NCI-H2227 treated with DMSO at 0.1 percent for 48 hours (cell line): ENCODE results near the gene PLCB2.

Experiments used
- DNase-seq: peaks from one replicate; lab custom pipeline; 2025; lab: John Stamatoyannopoulos, UW

The PLCB2 gene

DNA sequence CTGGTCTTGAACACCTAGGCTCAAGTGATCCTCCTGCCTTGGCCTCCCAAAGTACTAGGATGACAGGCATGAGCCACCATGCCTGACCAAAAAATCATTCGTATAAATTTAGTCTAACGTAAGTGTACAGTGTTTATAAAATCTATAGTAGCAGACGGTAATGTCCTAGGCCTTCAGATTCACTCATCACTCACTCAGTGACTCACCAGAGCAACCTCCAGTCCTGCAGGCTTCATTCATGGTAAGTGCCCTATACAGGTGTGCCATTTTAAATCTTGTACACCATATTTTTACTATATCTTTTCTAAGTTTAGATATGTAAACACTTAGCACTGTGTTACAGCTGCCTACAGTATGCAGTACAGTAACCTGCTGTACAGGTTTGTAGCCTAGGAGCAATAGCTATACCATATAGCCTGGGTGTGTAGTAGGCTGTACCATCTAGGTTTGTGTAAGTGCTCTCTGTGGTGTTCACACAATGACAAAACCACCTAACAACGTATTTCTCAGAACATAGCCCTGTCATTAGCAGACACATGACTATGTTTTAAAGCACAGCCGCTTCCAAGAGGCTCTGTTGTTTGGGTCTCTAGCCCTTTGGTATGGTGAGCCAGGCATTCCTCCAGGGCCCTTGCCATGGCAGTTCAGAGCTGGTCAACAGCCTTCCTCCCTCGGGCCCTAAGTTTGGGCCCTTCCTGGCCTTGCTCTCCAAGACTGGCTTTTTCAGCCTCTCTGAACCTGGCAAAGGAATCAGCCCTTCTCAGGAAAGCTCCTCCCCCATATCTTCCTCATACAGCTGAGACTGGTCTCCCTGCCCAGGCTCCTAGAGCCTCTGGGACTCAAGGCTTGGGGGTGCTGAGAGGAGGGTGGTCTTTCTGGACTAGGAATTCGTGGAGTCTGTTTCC, 34.9 kb upstream of the PLCB2 start:
- no peak for DNase-seq

DNA sequence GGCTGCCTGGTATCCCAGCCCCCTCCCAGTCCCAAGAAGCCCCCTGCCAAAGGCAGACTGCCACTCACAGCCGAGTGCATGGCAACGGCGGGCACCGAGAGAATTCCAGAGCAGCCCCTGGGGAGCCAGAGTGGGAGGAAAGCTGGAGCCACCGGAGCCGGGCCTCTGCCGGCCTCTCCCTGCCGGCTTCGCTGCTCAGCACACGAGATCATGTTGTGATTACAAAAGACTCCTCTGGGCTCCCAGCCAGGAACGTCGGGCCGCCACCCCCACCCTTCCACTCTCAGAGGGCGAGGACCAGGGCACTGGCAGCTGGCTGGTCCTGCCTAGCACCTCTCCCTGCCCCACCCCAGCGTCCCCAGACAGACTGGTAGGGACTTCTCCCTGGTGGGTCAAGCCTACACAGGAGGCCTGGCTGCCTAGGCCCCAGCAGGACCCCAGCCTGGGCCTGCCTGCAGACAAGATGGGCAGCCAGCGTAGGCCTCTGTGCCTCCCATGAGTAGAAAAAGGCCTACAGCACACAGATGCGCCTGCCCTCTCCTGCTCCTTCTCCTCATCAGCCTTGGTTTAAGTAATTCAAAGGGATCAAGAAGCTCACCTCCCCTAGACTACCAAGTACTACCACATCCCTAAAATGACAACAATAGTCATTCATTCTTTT, 33.1 kb upstream of the PLCB2 start, which contains the start of gene CCDC9B:
Gene CCDC9B (minus strand): TSS at position 200 of the 661 bp plus-strand sequence. CDS start 120 bp downstream, at position 80.
- DNase-seq: peak; percentile 26

DNA sequence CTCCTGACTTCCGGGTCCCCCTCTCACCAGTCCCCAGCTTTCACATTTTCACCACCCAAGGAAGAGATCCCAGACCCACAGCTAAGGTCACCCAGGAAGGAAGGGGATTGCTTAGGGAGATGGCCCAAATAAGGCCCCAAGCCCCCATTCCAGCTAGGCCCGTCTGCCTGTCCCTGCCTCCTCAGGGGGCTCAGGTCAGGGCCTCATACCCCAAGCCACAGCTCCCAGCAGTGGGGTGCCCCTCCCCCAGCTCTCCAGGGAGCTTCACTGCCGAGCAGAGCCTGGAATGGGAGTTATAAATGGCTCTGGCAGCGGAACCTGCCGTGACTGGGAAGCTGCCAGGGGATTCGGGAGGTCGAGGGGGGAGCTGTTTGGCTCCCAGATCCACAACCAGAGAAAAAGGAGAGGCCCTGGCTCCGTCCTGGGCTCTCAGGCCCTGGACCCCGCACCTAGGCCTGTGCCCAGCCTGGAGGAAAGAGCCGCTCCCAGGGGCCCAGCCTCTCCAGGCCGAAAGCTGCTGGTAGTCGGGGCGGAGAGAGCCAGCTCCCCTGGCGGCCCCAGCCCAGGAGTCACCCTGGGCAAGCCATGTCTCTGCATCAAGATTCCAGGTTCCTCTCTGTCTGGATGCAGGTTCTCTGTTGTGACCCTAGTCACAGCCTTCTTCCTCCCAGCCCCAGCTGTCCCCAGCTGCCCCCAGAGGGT, 32.5 kb upstream of the PLCB2 start:
- DNase-seq: no peak

- DNase-seq: no peak
These were observed 31.8 kb upstream of the PLCB2 start for GRCh38 chr15:40339621-40339945.

GRCh38 chr15:40338921-40339620, 31.3 kb upstream of the PLCB2 start:
- no peak for DNase-seq

GRCh38 chr15:40338041-40338657, 30.4 kb upstream of the PLCB2 start:
- DNase-seq: peak; percentile 24

GRCh38 chr15:40337597-40337996, 29.9 kb upstream of the PLCB2 start:
- no peak for DNase-seq

DNA sequence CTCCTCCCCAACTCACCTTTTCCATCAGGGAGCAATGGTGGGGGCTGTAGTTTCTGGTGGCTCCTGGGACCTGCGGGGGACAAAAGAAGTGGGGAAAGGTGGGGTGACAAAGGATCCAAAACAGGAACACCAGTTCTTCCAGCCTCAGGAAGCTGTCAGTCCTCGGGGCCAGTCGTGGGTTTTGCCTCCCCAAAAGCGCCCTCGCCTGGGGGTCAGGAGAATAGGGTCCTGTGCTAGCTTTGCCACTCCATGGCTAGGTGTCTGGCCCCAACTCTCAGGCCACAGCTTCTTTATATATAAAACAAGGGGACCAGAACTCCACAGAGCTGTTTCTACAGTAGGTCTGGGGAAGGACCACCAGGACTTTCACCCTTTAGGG, 29.0 kb upstream of the PLCB2 start:
- DNase-seq: no peak

- DNase-seq: no peak
These were observed 28.4 kb upstream of the PLCB2 start for GRCh38 chr15:40335938-40336743.

- DNase-seq: no peak
These were observed 27.4 kb upstream of the PLCB2 start for GRCh38 chr15:40334941-40335795.

DNA sequence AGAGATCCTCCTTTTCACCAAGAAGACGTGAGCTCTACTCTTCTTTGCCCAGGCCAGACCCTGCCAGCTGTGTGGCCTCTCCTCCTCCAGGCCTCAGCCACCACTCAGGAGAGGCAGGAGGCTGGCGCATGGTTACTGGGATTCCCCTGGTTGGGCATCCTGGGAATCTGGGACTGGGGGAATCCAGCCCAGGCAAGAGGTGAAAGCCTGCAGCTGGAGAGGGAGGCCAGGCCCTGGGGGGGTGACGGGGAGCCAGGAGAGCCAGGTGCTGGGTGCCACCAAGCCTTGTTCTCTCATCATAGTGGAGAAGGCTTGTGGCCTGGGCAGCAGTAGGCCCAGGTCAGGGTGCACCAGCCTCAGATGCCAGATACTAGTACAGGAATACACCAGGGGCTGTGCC, 26.8 kb upstream of the PLCB2 start:
- DNase-seq: no peak

- DNase-seq: no peak
These were observed 26.3 kb upstream of the PLCB2 start for GRCh38 chr15:40333922-40334492.

- DNase-seq: no peak
These were observed 24.5 kb upstream of the PLCB2 start for GRCh38 chr15:40332113-40332781.

DNA sequence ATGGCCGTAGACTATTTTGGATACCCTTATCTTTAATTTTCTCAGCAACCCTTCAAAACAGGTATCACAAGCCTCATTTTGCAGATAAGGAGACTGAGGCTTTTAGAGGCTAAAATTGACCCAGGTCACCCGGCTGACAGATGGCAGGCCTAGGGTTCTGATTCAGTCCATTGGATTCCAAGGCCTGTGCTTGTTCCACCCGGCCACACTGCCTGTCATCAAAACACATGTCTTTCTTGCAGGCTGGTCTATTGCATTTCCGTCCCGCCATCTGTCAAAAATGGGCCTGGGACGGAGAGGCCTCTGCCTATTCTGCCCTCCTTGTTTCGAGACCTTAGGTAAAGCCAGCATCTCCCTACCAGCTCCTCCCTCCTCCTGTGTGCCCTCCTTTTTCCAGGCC, 23.9 kb upstream of the PLCB2 start:
- DNase-seq: no peak

- no peak for DNase-seq
These were observed 23.3 kb upstream of the PLCB2 start for GRCh38 chr15:40331026-40331425.

GRCh38 chr15:40330368-40330836, 22.7 kb upstream of the PLCB2 start:
- DNase-seq: no peak

GRCh38 chr15:40329804-40330203, 22.1 kb upstream of the PLCB2 start:
- no peak for DNase-seq

GRCh38 chr15:40328751-40329150, 21.0 kb upstream of the PLCB2 start:
- DNase-seq: no peak

- no peak for DNase-seq
These were observed 20.4 kb upstream of the PLCB2 start for GRCh38 chr15:40328176-40328575.
